Adipose tissue (tissue), 3 donors: ENCODE data around the gene SHPK. TPM values are rescaled to one million over a fixed set of nuclear protein-coding genes. Genes with fewer than 3 reads are reported as not detected.
"Not testable (repeated sequence)": the region's sequence is repeated elsewhere in the genome, so short reads cannot be mapped to it uniquely, and the experiment has no call there.

Experiments
- H3K27ac ChIP-seq: one replicate; pipeline ENCODE4 v1.5.1; 2013; ENCODE audit warnings: low read depth, low read length
- WGBS, 3 donors: extraction: QIAGEN DNeasy Blood & Tissue Kit; methylation state at CpG; one replicate each; pipeline ENCODE4 v1.1.7; 2013; 5-methylcytosine and 5-hydroxymethylcytosine counted together
- polyA plus RNA-seq, 3 donors: library from polyadenylated mRNA; stranded (reverse); fragments of 200-250 nt; gene quantifications; one replicate each; pipeline ENCODE4 v1.2.3, GENCODE V29; 2013
- donor health status: healthy with polysubstance abuse.
- donor health status: Bipolar disorder and iron deficiency.
- donor health status: healthy.

Gene SHPK
- polyA plus RNA-seq, 3 donors = 6.4 to 9.2 (median 7.9) TPM

DNA sequence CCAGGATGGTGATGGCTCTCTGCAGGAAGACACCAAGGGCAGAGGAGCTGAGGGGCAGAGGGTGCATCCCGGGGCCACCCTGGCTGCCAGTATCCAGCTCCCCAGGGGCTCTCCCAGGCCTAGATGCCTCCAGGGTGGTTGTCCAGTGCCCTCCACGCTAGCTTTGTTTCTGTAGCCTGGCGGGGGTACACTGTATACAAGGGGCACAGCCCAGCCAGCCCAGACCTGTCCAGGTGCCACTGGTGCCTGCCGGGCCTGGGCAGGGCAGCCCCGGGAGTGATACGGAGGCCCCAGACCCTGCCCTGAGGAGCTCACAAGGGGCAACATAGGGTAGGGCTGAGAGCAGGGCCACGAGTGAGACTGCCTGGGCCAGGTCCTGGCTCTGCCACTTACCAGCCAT is 63.8 kb downstream of the SHPK start:
- 90 to 96% (median 94%) methylated on average over 6 to 7 of the region's 7 CpGs for WGBS, 3 donors
- no peak overlapping the region for H3K27ac ChIP-seq

- 94 to 95% (median 95%) methylated on average over 28 to 36 of the region's 36 CpGs for WGBS, 3 donors
- H3K27ac ChIP-seq = no peak overlapping the region
Measured at GRCh38 chr17:3571043-3571900, 64.8 kb downstream of the SHPK start.

DNA sequence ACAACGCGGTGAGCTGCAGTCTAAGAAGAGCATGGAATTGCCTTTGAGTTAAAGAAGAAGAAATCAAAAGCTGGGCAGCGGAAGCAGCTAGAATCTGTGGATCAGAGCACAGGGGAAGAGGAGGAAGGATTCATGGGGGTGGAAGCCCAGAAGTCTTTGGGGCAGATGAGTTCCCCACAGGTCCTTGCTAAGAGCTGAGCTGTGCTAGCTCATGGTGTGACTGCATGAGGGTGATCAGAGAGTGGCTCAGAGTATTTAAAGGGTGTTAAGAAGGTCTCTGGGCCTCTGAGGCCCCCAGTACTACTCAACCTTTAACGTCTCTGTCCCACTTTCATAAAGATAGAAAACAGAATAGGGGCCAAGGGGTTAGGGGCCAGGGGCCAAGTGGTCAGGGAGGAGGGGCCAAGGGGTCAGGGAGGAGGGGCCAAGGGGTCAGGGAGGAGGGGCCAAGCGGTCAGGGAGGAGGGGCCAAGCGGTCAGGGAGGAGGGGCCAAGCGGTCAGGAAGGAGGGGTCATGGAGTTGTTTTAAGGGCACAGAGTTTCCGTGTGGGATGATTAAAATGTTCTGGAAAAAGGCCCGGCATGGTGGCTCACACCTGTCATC is 66.4 kb downstream of the SHPK start:
- no peak overlapping the region for H3K27ac ChIP-seq
- 92 to 96% (median 93%) methylated on average over 9 of the region's 9 CpGs for WGBS, 3 donors

DNA sequence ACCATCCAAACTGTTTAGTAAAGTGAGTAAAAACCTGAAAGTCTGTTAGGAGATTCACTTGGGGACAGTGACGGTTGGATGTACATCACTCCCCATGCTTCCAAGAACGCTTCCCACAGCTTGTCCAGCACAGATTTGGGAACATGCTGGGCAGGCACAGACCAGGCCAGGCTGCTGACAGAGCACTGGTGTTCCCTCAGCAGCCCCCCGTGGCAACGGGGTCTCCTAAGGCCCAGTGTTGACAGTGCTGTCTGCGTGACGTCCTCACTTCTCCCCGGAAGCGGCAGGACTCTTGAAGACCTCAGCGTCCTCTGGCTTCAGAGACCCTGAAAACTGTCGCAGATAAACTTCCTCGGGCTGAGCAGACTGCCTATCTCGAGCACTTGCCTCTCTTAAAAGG is 69.5 kb downstream of the SHPK start:
- H3K27ac ChIP-seq = no peak overlapping the region
- 93 to 96% (median 93%) methylated on average over 12 of the region's 12 CpGs for WGBS, 3 donors

- H3K27ac ChIP-seq = no peak overlapping the region
- WGBS, 3 donors = 84 to 89% (median 86%) methylated on average over 4 of the region's 4 CpGs
Measured at GRCh38 chr17:3565143-3565542, 70.9 kb downstream of the SHPK start.

DNA sequence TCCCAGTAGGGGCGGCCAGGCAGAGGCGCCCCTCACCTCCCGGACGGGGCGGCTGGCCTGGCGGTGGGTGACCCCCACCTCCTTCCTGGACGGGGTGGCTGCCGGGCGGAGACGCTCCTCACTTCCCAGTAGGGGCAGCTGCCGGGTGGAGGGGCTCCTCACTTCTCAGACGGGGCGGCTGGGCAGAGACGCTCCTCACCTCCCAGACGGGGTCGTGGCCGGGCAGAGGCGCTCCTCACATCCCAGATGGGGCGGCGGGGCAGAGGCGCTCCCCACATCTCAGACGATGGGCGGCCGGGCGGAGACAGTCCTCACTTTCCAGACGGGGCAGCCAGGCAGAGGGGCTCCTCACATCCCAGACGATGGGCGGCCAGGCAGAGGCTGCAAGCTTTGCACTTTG is 71.8 kb downstream of the SHPK start:
- not testable (repeated sequence) for H3K27ac ChIP-seq
- WGBS, 3 donors = 96 to 97% (median 97%) methylated on average over 15 to 28 of the region's 28 CpGs

DNA sequence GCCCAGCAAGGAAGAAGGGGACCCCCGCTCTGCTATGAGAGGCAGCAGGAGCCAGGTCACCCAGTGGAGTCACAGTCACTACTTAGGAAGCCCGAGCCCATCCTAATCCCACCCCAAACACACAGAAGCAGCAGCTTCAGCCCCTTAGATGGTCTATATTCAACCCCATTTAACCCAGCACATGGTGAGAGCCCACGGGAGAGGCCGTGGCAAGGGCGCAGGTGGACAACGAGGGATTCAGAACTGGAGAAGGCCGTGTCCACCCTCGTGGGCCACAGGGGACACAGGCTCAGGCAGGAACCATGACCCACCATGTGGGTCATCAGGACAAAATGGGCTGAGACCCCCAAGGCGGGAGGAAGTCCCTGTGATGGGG is 76.8 kb downstream of the SHPK start:
- no peak overlapping the region for H3K27ac ChIP-seq
- WGBS, 3 donors = 88 to 93% (median 90%) methylated on average over 9 of the region's 9 CpGs

DNA sequence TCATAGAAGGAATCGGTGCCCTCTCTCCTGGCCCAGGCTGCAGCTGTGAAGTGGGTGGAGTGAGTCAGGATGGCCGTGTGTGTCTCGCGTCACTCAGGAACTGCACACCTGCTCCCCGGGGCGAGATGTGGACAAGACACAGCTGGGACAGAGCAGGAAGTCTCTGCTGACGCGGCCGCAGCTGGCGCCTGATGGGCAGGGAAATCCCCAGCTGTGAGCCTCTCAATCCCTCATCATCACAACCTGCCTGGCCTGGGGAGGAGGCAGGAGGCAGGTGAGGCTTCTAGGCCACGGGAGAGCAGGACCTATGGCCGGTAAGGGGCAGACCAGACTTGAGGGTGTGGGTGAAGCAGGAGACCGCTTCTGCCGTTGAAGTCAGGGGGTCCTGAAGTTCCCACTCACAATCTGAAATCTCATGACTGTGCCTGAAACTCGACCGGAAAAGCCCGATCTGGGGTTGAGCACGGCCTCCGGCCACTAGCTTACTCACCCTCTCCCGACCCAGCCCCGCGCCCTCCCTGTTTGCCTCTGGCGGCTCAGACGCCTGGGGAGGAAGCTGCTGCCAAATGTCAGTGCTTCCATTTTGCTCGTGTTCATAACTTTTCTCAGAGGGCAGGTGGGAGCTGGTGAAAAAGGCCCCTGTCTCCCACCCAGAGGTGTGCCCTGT is 77.3 kb downstream of the SHPK start:
- 35 to 50% (median 46%) methylated on average over 22 to 25 of the region's 25 CpGs for WGBS, 3 donors
- no peak overlapping the region for H3K27ac ChIP-seq

Other genes with a start within 250 kb of the SHPK start
- gene OR3A2, start 249.9 kb downstream of the SHPK start, polyA plus RNA-seq = under 1 TPM in 1 of 3 donors, not detected in 2; 0.13 TPM
- under 1 TPM in 2 of 3 donors, not detected in 1; 0.09 to 0.34 TPM for gene OR1E1, start 237.8 kb downstream of the SHPK start, polyA plus RNA-seq
- gene OR3A3, start 224.9 kb downstream of the SHPK start, polyA plus RNA-seq = not detected
- under 1 TPM in 1 of 3 donors, not detected in 2; 0.67 TPM for gene OR1E2, start 202.4 kb downstream of the SHPK start, polyA plus RNA-seq
- under 1 TPM in 2 of 3 donors, not detected in 1; 0.03 to 0.27 TPM for gene SPATA22, start 164.4 kb downstream of the SHPK start, polyA plus RNA-seq
- gene ASPA, start 160.3 kb downstream of the SHPK start, polyA plus RNA-seq = 1 to 10 TPM in 2 of 3 donors, under 1 TPM in 1; 0.61 to 9.8 (median 4.7) TPM
- gene TRPV3, start 78.4 kb downstream of the SHPK start, polyA plus RNA-seq = under 1 TPM; 0.22 to 0.90 (median 0.31) TPM
- 1 to 10 TPM; 2.7 to 3.7 (median 3.1) TPM for gene TRPV1, start 26.8 kb downstream of the SHPK start, polyA plus RNA-seq
- gene CTNS, start 510 bp upstream of the SHPK start, polyA plus RNA-seq = 10 to 100 TPM in 1 of 3 donors, 1 to 10 TPM in 2; 7.6 to 14.9 (median 9.4) TPM
- gene TAX1BP3, start 32.3 kb upstream of the SHPK start, polyA plus RNA-seq = 100 to 1,000 TPM in 1 of 3 donors, 10 to 100 TPM in 2; 54.3 to 172 (median 92.1) TPM
- gene EMC6, start 32.6 kb upstream of the SHPK start, polyA plus RNA-seq = 10 to 100 TPM; 47.2 to 77.4 (median 47.5) TPM
- gene P2RX5, start 59.9 kb upstream of the SHPK start, polyA plus RNA-seq = 1 to 10 TPM in 2 of 3 donors, under 1 TPM in 1; 0.45 to 2.1 (median 1.1) TPM
- under 1 TPM; 0.06 to 0.22 (median 0.12) TPM for gene HASPIN, start 87.7 kb upstream of the SHPK start, polyA plus RNA-seq
- gene ITGAE, start 164.9 kb upstream of the SHPK start, polyA plus RNA-seq = 10 to 100 TPM; 17.2 to 47.0 (median 41.3) TPM
- gene NCBP3, start 210.0 kb upstream of the SHPK start, polyA plus RNA-seq = 10 to 100 TPM; 13.0 to 18.2 (median 15.1) TPM